Measurements from ENCODE around the gene RNF220.

- no peak for TF ChIP-seq SMC3 (IDR thresholded peaks at IDR 0.05; ENCODE audit: low read depth, low read length)
- TF ChIP-seq CTCF (IDR thresholded peaks at IDR 0.05) = no peak
- no peak for TF ChIP-seq JUND (IDR thresholded peaks at IDR 0.05)
- TF ChIP-seq TAF1 (IDR thresholded peaks at IDR 0.05; ENCODE audit: borderline replicate concordance, low read depth, low read length) = no peak
- TF ChIP-seq MXI1 (IDR thresholded peaks at IDR 0.05; ENCODE audit: low read depth, low read length) = no peak
- TF ChIP-seq NRF1 (IDR thresholded peaks at IDR 0.05; ENCODE audit: low read depth, low read length) = no peak
- TF ChIP-seq EZH2phosphoT487 (IDR thresholded peaks at IDR 0.05; ENCODE audit: borderline replicate concordance, low read depth) = no peak
- no peak for TF ChIP-seq SIN3A (IDR thresholded peaks at IDR 0.05; ENCODE audit: borderline replicate concordance, low read depth, low read length)
- TF ChIP-seq FOXM1 (IDR thresholded peaks at IDR 0.05; ENCODE audit: low read depth) = no peak
- TF ChIP-seq RFX5 (IDR thresholded peaks at IDR 0.05; ENCODE audit: low read length) = no peak
- TF ChIP-seq NFIC (IDR thresholded peaks at IDR 0.05; ENCODE audit: borderline replicate concordance) = no peak
- TF ChIP-seq ZBTB33 (IDR thresholded peaks at IDR 0.05; ENCODE audit: borderline replicate concordance, low read depth) = no peak
These were observed 15.6 kb upstream of the RNF220 start for GRCh38 chr1:44389437-44389836.

Data from SK-N-SH (cell line).